GM21737 (cell line): ENCODE data around the gene C10orf90.

Experiments used
- ATAC-seq: cut with Tn5 transposase; IDR thresholded peaks from one replicate; pipeline ENCODE4 v1.9.1; 2021; ENCODE audit warnings: mild to moderate bottlenecking, moderate library complexity; ENCODE audit not compliant: unreplicated experiment

Gene C10orf90

GRCh38 chr10:126586878-126587277 lies 83.6 kb downstream of the C10orf90 start:
- no peak for ATAC-seq

GRCh38 chr10:126586128-126586527 lies 84.4 kb downstream of the C10orf90 start:
- ATAC-seq = no peak

- no peak for ATAC-seq
Measured at GRCh38 chr10:126585249-126586017, 85.1 kb downstream of the C10orf90 start.

- ATAC-seq = no peak
Measured at GRCh38 chr10:126584836-126585235, 85.7 kb downstream of the C10orf90 start.

GRCh38 chr10:126583552-126584200 lies 86.8 kb downstream of the C10orf90 start:
- no peak for ATAC-seq

GRCh38 chr10:126581648-126582046 lies 88.8 kb downstream of the C10orf90 start:
- no peak for ATAC-seq

GRCh38 chr10:126580873-126581647 lies 89.4 kb downstream of the C10orf90 start:
- ATAC-seq = no peak

GRCh38 chr10:126576336-126576735 lies 94.2 kb downstream of the C10orf90 start:
- no peak for ATAC-seq

GRCh38 chr10:126570621-126571602 lies 99.6 kb downstream of the C10orf90 start:
- ATAC-seq = no peak

- no peak for ATAC-seq
Measured at GRCh38 chr10:126570245-126570570, 100.3 kb downstream of the C10orf90 start.

- no peak for ATAC-seq
Measured at GRCh38 chr10:126569513-126570244, 100.8 kb downstream of the C10orf90 start.

GRCh38 chr10:126568809-126569385 lies 101.6 kb downstream of the C10orf90 start:
- no peak for ATAC-seq

- no peak for ATAC-seq
Measured at GRCh38 chr10:126565871-126566270, 104.6 kb downstream of the C10orf90 start.

- no peak for ATAC-seq
Measured at GRCh38 chr10:126565441-126565840, 105.1 kb downstream of the C10orf90 start.

GRCh38 chr10:126564326-126564888 lies 106.1 kb downstream of the C10orf90 start:
- no peak for ATAC-seq

GRCh38 chr10:126563361-126563760 lies 107.1 kb downstream of the C10orf90 start:
- no peak for ATAC-seq

GRCh38 chr10:126561921-126562680 lies 108.4 kb downstream of the C10orf90 start:
- no peak for ATAC-seq

GRCh38 chr10:126561294-126561920 lies 109.1 kb downstream of the C10orf90 start:
- no peak for ATAC-seq
